ENCODE results near the gene RETSAT.
"Not testable (repeated sequence)": the region's sequence is repeated elsewhere in the genome, so short reads cannot be mapped to it uniquely, and the experiment has no call there.

RETSAT gene

GRCh38 chr2:85356186-85356585 lies 1.9 kb upstream of the RETSAT start:
- Histone ChIP-seq H3K4me1 (ENCODE audit: control insufficient read depth in 1 of 2, insufficient read depth in 2 of 2, low read length in 2 of 2) (peaks cover 19% of the 10 kb centered on the region in 2 donors), H3K9me3 (ENCODE audit: control insufficient read depth in 1 of 2, low read length in 2 of 2) (no peaks in the 10 kb centered on the region), H3K27ac (ENCODE audit: low read depth, low read length) (no peak overlapping the region), H3K4me3 (ENCODE audit: low read depth in 1 of 2, low read length in 2 of 2) (no peak overlapping the region), H3K27me3 (ENCODE audit: control insufficient read depth in 1 of 2, insufficient read depth in 2 of 2, low read length in 2 of 2) (no peaks in the 10 kb centered on the region), H3K9ac (ENCODE audit: low read depth in 1 of 2, low read length in 2 of 2) (no peak overlapping the region), H3K36me3 (ENCODE audit: control insufficient read depth in 1 of 2, insufficient read depth in 2 of 2, low read length in 2 of 2) (peaks cover 3 to 29% of the 10 kb centered on the region in 2 donors)

GRCh38 chr2:85355521-85355920 lies 1.2 kb upstream of the RETSAT start:
- no peak overlapping the region for H3K27ac ChIP-seq (ENCODE audit: low read depth, low read length)
- H3K4me3 ChIP-seq (ENCODE audit: low read depth in 1 of 2, low read length in 2 of 2): peak overlapping the region; percentile 93 to 95
- H3K27me3 ChIP-seq (ENCODE audit: control insufficient read depth in 1 of 2, insufficient read depth in 2 of 2, low read length in 2 of 2): no peaks in the 10 kb centered on the region
- peaks cover 19% of the 10 kb centered on the region in 2 donors for H3K4me1 ChIP-seq (ENCODE audit: control insufficient read depth in 1 of 2, insufficient read depth in 2 of 2, low read length in 2 of 2)
- peaks cover 9 to 35% of the 10 kb centered on the region in 2 donors for H3K36me3 ChIP-seq (ENCODE audit: control insufficient read depth in 1 of 2, insufficient read depth in 2 of 2, low read length in 2 of 2)
- no peaks in the 10 kb centered on the region for H3K9me3 ChIP-seq (ENCODE audit: control insufficient read depth in 1 of 2, low read length in 2 of 2)
- peak overlapping the region; percentile 76 to 95 for H3K9ac ChIP-seq (ENCODE audit: low read depth in 1 of 2, low read length in 2 of 2)

- Histone ChIP-seq H3K36me3 (ENCODE audit: control insufficient read depth in 1 of 2, insufficient read depth in 2 of 2, low read length in 2 of 2) (peaks cover 14 to 40% of the 10 kb centered on the region in 2 donors), H3K4me1 (ENCODE audit: control insufficient read depth in 1 of 2, insufficient read depth in 2 of 2, low read length in 2 of 2) (peaks cover 19% of the 10 kb centered on the region in 2 donors), H3K27ac (ENCODE audit: low read depth, low read length) (peak overlapping the region; percentile 60), H3K9ac (ENCODE audit: low read depth in 1 of 2, low read length in 2 of 2) (peak overlapping the region; percentile 76 to 95), H3K4me3 (ENCODE audit: low read depth in 1 of 2, low read length in 2 of 2) (peak overlapping the region; percentile 93 to 95), H3K27me3 (ENCODE audit: control insufficient read depth in 1 of 2, insufficient read depth in 2 of 2, low read length in 2 of 2) (no peaks in the 10 kb centered on the region), H3K9me3 (ENCODE audit: control insufficient read depth in 1 of 2, low read length in 2 of 2) (no peaks in the 10 kb centered on the region)
Observed at GRCh38 chr2:85355073-85355410, 714 bp upstream of the RETSAT start.

- Histone ChIP-seq H3K9me3 (ENCODE audit: control insufficient read depth in 1 of 2, low read length in 2 of 2) (no peaks in the 10 kb centered on the region), H3K4me1 (ENCODE audit: control insufficient read depth in 1 of 2, insufficient read depth in 2 of 2, low read length in 2 of 2) (peaks cover 19% of the 10 kb centered on the region in 2 donors), H3K9ac (ENCODE audit: low read depth in 1 of 2, low read length in 2 of 2) (peak overlapping the region; percentile 55 to 95), H3K36me3 (ENCODE audit: control insufficient read depth in 1 of 2, insufficient read depth in 2 of 2, low read length in 2 of 2) (peaks cover 25 to 46% of the 10 kb centered on the region in 2 donors), H3K27me3 (ENCODE audit: control insufficient read depth in 1 of 2, insufficient read depth in 2 of 2, low read length in 2 of 2) (no peaks in the 10 kb centered on the region), H3K27ac (ENCODE audit: low read depth, low read length) (peak overlapping the region; percentile 86), H3K4me3 (ENCODE audit: low read depth in 1 of 2, low read length in 2 of 2) (peak overlapping the region; percentile 93 to 95)
Observed at GRCh38 chr2:85353876-85354285, 447 bp downstream of the RETSAT start.

- peaks cover 2 to 22% of the 10 kb centered on the region in 2 donors for H3K4me1 ChIP-seq (ENCODE audit: control insufficient read depth in 1 of 2, insufficient read depth in 2 of 2, low read length in 2 of 2)
Observed at GRCh38 chr2:85347599-85347998, 6.7 kb downstream of the RETSAT start.

GRCh38 chr2:85344356-85344954 lies 9.9 kb downstream of the RETSAT start:
- H3K36me3 ChIP-seq (ENCODE audit: control insufficient read depth in 1 of 2, insufficient read depth in 2 of 2, low read length in 2 of 2): peaks cover 39 to 64% of the 10 kb centered on the region in 2 donors
- no peaks in the 10 kb centered on the region for H3K9me3 ChIP-seq (ENCODE audit: control insufficient read depth in 1 of 2, low read length in 2 of 2)
- peaks cover 0 to 19% of the 10 kb centered on the region in 2 donors for H3K4me1 ChIP-seq (ENCODE audit: control insufficient read depth in 1 of 2, insufficient read depth in 2 of 2, low read length in 2 of 2)
- H3K27me3 ChIP-seq (ENCODE audit: control insufficient read depth in 1 of 2, insufficient read depth in 2 of 2, low read length in 2 of 2): no peaks in the 10 kb centered on the region
- no peak overlapping the region for H3K27ac ChIP-seq (ENCODE audit: low read depth, low read length)
- H3K9ac ChIP-seq (ENCODE audit: low read depth in 1 of 2, low read length in 2 of 2): no peak overlapping the region
- H3K4me3 ChIP-seq (ENCODE audit: low read depth in 1 of 2, low read length in 2 of 2): no peak overlapping the region

More at GRCh38 chr2:85347599-85347998, 6.7 kb downstream of the RETSAT start:
- no peak overlapping the region for H3K27ac ChIP-seq (ENCODE audit: low read depth, low read length)
- no peak overlapping the region for H3K9ac ChIP-seq (ENCODE audit: low read depth in 1 of 2, low read length in 2 of 2)
- H3K4me3 ChIP-seq (ENCODE audit: low read depth in 1 of 2, low read length in 2 of 2): no peak overlapping the region
- H3K36me3 ChIP-seq (ENCODE audit: control insufficient read depth in 1 of 2, insufficient read depth in 2 of 2, low read length in 2 of 2): peaks cover 53 to 80% of the 10 kb centered on the region in 2 donors
- H3K27me3 ChIP-seq (ENCODE audit: control insufficient read depth in 1 of 2, insufficient read depth in 2 of 2, low read length in 2 of 2): no peaks in the 10 kb centered on the region
- H3K9me3 ChIP-seq (ENCODE audit: control insufficient read depth in 1 of 2, low read length in 2 of 2): no peaks in the 10 kb centered on the region

- Histone ChIP-seq H3K4me1 (ENCODE audit: control insufficient read depth in 1 of 2, insufficient read depth in 2 of 2, low read length in 2 of 2) (peaks cover 0 to 19% of the 10 kb centered on the region in 2 donors), H3K36me3 (ENCODE audit: control insufficient read depth in 1 of 2, insufficient read depth in 2 of 2, low read length in 2 of 2) (peaks cover 35 to 58% of the 10 kb centered on the region in 2 donors)
- not testable (repeated sequence) for H3K4me3 ChIP-seq (ENCODE audit: low read depth in 1 of 2, low read length in 2 of 2); H3K9ac ChIP-seq (ENCODE audit: low read depth in 1 of 2, low read length in 2 of 2); H3K27me3 ChIP-seq (ENCODE audit: control insufficient read depth in 1 of 2, insufficient read depth in 2 of 2, low read length in 2 of 2); H3K27ac ChIP-seq (ENCODE audit: low read depth, low read length); H3K9me3 ChIP-seq (ENCODE audit: control insufficient read depth in 1 of 2, low read length in 2 of 2)
Observed at GRCh38 chr2:85343207-85343895, 11.0 kb downstream of the RETSAT start.

GRCh38 chr2:85342156-85342555 lies 12.2 kb downstream of the RETSAT start:
- no peaks in the 10 kb centered on the region for H3K9me3 ChIP-seq (ENCODE audit: control insufficient read depth in 1 of 2, low read length in 2 of 2)
- H3K4me3 ChIP-seq (ENCODE audit: low read depth in 1 of 2, low read length in 2 of 2): no peak overlapping the region
- H3K27ac ChIP-seq (ENCODE audit: low read depth, low read length): no peak overlapping the region
- H3K27me3 ChIP-seq (ENCODE audit: control insufficient read depth in 1 of 2, insufficient read depth in 2 of 2, low read length in 2 of 2): no peaks in the 10 kb centered on the region
- H3K9ac ChIP-seq (ENCODE audit: low read depth in 1 of 2, low read length in 2 of 2): no peak overlapping the region
- peaks cover 29 to 50% of the 10 kb centered on the region in 2 donors for H3K36me3 ChIP-seq (ENCODE audit: control insufficient read depth in 1 of 2, insufficient read depth in 2 of 2, low read length in 2 of 2)
- peaks cover 0 to 19% of the 10 kb centered on the region in 2 donors for H3K4me1 ChIP-seq (ENCODE audit: control insufficient read depth in 1 of 2, insufficient read depth in 2 of 2, low read length in 2 of 2)

- Histone ChIP-seq H3K4me1 (ENCODE audit: control insufficient read depth in 1 of 2, insufficient read depth in 2 of 2, low read length in 2 of 2) (peaks cover 0 to 19% of the 10 kb centered on the region in 2 donors), H3K36me3 (ENCODE audit: control insufficient read depth in 1 of 2, insufficient read depth in 2 of 2, low read length in 2 of 2) (peaks cover 22 to 43% of the 10 kb centered on the region in 2 donors)
Observed at GRCh38 chr2:85341269-85342029, 12.9 kb downstream of the RETSAT start.

More at GRCh38 chr2:85341269-85342029, 12.9 kb downstream of the RETSAT start:
- Histone ChIP-seq H3K4me3 (ENCODE audit: low read depth in 1 of 2, low read length in 2 of 2) (no peak overlapping the region), H3K27ac (ENCODE audit: low read depth, low read length) (no peak overlapping the region), H3K9me3 (ENCODE audit: control insufficient read depth in 1 of 2, low read length in 2 of 2) (no peaks in the 10 kb centered on the region), H3K9ac (ENCODE audit: low read depth in 1 of 2, low read length in 2 of 2) (no peak overlapping the region), H3K27me3 (ENCODE audit: control insufficient read depth in 1 of 2, insufficient read depth in 2 of 2, low read length in 2 of 2) (no peaks in the 10 kb centered on the region)
